Immature natural killer cell (primary cell): Measurements from ENCODE around the gene CXCR4. TPM values are rescaled to one million over a fixed set of nuclear protein-coding genes. Genes with fewer than 3 reads are reported as not detected.

ENCODE experiments used
- DNase-seq, 3 donors: peaks; one replicate each; pipeline ENCODE4 v3.0.0; 2022; ENCODE audit warnings: mixed read lengths in 1 of 3
- H3K27ac Mint-ChIP-seq, 6 donors: one replicate each; pipeline ENCODE4 v1.8.0; 2020; ENCODE audit warnings: mixed read lengths in 6 of 6, mild to moderate bottlenecking in 5 of 6, inconsistent platforms in 4 of 6, moderate library complexity in 3 of 6
- H3K27me3 Mint-ChIP-seq, 3 donors: one replicate each; pipeline ENCODE4 v1.8.0; 2020 to 2021; ENCODE audit warnings: low read depth in 3 of 3, mild to moderate bottlenecking in 3 of 3, mixed read lengths in 3 of 3, moderate library complexity in 3 of 3, inconsistent platforms in 1 of 3
- H3K36me3 Mint-ChIP-seq, 3 donors: one replicate each; pipeline ENCODE4 v1.8.0; 2020; ENCODE audit warnings: mixed read lengths in 3 of 3, inconsistent platforms in 2 of 3, mild to moderate bottlenecking in 2 of 3
- H3K4me1 Mint-ChIP-seq, 2 donors: one replicate each; pipeline ENCODE4 v1.8.0; 2020; ENCODE audit warnings: inconsistent platforms in 2 of 2, mild to moderate bottlenecking in 2 of 2, mixed read lengths in 2 of 2, moderate library complexity in 1 of 2
- H3K4me3 Mint-ChIP-seq, 5 donors: one replicate each; pipeline ENCODE4 v1.8.0; 2020; ENCODE audit warnings: mild to moderate bottlenecking in 5 of 5, mixed read lengths in 5 of 5, inconsistent platforms in 3 of 5, moderate library complexity in 3 of 5
- H3K9me3 Mint-ChIP-seq, 6 donors: one replicate each; pipeline ENCODE4 v1.8.0; 2020; ENCODE audit warnings: mild to moderate bottlenecking in 6 of 6, mixed read lengths in 6 of 6, inconsistent platforms in 4 of 6, moderate library complexity in 3 of 6
- polyA plus RNA-seq, 3 donors: library from polyadenylated mRNA; unstranded; fragments of 300-500 nt; fragmentation: Illumina TruSeq; gene quantifications; one replicate each; pipeline ENCODE4 v1.2.3, GENCODE V29; 2021

Gene CXCR4
- polyA plus RNA-seq, 3 donors from 2014 or later, result 147 to 758 (median 582) TPM

DNA sequence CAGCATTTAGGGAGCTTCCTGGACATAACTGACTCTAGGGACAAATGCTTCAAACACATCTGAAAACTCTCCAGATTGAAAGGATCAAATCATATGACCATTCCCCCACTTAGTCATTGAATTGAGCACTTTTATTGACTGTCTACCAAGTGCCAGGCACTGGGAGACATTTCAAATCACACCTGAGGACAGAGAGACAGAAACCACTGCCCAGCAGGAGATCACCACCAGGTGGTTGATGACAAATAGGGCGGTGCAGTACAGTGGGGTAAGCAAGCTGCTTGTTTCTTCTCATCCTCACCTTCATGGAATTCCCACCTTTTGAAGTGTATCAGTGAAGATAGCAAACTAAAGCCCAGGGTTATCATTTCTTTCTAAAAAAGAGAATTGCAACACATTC lies 19.0 kb upstream of the CXCR4 start:
- Mint-ChIP-seq H3K27ac (peak overlapping the region; percentile 95 to 99 (median 98)), H3K4me3 (peak overlapping the region; percentile 6 to 80 (median 65)), H3K9me3 (no peaks in the 10 kb centered on the region), H3K27me3 (peaks cover 19 to 56% (median 20%) of the 10 kb centered on the region in 3 donors), H3K36me3 (no peaks in the 10 kb centered on the region), H3K4me1 (peaks cover 75% of the 10 kb centered on the region in 2 donors)
- peak in 1 of 3 donors; percentile 59 for DNase-seq

DNA sequence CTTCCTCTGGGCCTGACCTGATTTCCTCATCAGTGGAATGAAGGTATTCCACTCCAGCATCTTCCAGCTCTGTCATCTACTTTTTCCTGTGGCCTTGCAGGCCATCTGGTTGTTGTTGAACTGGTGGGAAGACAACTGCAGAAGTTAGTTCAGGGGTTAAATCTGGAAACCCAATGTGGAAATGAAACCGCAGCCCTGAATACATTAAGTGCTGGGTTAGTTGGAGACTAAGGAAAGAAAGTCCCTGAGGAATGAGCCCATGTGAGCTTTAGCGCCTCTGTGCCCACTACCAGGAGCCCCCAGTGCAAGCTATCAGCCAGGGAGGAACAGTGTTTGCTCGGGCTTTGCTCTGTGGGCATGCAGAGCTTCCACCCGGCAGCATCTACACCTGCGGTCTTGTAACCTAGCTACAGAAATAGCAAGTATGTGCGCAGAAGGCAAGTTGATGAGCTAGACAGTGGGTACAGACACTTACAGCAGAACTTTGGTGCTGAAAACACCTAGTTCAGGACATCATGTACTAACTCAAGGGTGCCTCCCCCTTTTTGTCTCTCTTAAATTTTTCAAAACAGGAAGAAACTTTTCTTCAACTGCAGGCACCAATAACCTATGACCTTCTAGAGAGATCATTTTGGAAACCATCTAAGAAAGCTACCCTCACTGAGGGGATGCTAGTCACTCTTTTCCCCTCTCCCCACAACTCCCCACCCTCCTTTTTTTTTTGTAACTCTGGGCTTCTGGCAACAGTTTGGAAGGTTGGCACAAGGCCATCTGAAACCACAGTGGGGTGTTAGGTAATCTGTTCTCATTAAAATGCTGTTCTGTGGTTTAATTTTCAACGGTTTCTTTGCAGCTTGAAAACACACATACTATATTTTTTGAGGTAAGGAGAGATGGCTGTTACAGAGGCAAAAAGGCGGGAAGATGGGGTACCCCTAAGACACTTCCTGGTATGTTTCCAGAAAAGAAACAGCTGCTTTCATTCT lies 18.3 kb upstream of the CXCR4 start:
- DNase-seq, result peak; percentile 90 to 94 (median 92)
- no peaks in the 10 kb centered on the region for H3K36me3 Mint-ChIP-seq
- peak overlapping the region; percentile 95 to 99 (median 98) for H3K27ac Mint-ChIP-seq
- peak overlapping the region; percentile 47 to 80 (median 70) for H3K4me3 Mint-ChIP-seq
- peaks cover 25 to 63% (median 27%) of the 10 kb centered on the region in 3 donors for H3K27me3 Mint-ChIP-seq
- no peaks in the 10 kb centered on the region for H3K9me3 Mint-ChIP-seq
- peaks cover 82% of the 10 kb centered on the region in 2 donors for H3K4me1 Mint-ChIP-seq

DNA sequence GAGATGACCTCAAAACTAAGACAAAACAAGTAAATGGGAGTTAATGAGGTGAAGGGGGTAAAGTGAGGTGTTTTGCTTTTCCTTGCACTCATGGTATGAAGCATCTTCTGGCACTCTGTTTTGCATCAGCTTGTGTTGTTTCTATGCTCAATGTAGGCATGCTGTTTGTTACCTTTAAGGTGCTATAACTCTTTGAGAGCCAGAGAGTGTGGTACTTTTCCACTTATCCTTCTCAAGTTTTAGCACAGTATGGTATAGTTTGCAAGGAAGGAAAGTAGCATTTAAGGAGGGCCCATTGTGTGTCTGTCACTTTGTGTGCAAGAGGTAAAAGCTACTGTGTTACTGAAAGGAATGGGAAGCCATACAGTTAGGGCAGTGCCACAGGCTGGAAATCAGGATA lies 17.5 kb upstream of the CXCR4 start:
- DNase-seq, result peak in 1 of 3 donors; percentile 14
- Mint-ChIP-seq H3K9me3 (no peaks in the 10 kb centered on the region), H3K4me1 (peaks cover 90% of the 10 kb centered on the region in 2 donors), H3K27ac (peak overlapping the region; percentile 95 to 99 (median 98)), H3K27me3 (peaks cover 28 to 71% (median 30%) of the 10 kb centered on the region in 3 donors), H3K36me3 (no peaks in the 10 kb centered on the region), H3K4me3 (peak overlapping the region in 3 of 5 donors; percentile 70 to 80 (median 71))

DNA sequence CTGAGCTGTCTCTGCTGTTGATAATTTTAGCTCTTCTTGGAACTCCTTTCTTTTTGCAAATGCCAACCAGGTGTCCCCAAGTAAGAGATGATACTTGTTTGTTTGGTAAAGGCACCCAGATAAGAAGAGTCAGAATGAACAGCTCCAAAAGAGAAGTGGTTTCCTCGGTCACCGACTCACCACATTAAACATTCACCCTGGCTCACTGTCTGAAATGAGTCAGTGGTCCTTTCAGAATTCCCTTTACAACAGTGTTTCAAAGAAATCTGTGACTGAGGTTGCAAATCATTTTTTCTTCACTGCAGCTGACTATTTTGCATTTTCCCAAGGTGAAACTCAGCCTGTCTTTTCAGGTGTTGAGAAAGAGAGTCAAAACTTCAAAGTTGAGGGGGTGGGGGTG lies 16.2 kb upstream of the CXCR4 start:
- no peaks in the 10 kb centered on the region for H3K9me3 Mint-ChIP-seq
- peak overlapping the region; percentile 95 to 99 (median 98) for H3K27ac Mint-ChIP-seq
- DNase-seq, result no peak
- peaks cover 35 to 80% (median 38%) of the 10 kb centered on the region in 3 donors for H3K27me3 Mint-ChIP-seq
- peak overlapping the region in 1 of 5 donors; percentile 86 for H3K4me3 Mint-ChIP-seq
- peaks cover 96 to 97% of the 10 kb centered on the region in 2 donors for H3K4me1 Mint-ChIP-seq
- no peaks in the 10 kb centered on the region for H3K36me3 Mint-ChIP-seq

DNA sequence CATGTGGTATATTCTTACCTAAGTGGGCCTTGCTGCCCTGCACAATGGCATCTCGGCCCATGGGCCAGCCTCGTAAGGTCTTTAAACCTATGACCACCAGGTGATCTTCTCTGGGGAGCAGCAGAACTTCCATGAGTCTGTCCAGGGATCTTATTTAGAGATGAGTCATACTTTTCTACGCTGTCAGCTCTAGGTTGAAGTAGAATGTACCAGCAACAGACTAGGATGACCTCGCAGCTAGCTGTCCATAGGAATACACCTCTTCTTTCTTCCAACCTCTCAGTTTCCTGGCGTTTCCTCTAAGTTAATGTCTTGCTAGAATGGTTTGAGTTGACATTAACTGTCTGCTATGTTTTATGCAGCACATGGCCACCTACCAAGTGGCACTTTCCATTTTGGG lies 15.6 kb upstream of the CXCR4 start:
- DNase-seq, result no peak
- no peaks in the 10 kb centered on the region for H3K9me3 Mint-ChIP-seq
- H3K27me3 Mint-ChIP-seq, result peaks cover 35 to 80% (median 38%) of the 10 kb centered on the region in 3 donors
- peak overlapping the region; percentile 95 to 99 (median 98) for H3K27ac Mint-ChIP-seq
- H3K4me3 Mint-ChIP-seq, result peak overlapping the region in 1 of 5 donors; percentile 86
- no peaks in the 10 kb centered on the region for H3K36me3 Mint-ChIP-seq
- H3K4me1 Mint-ChIP-seq, result peaks cover 97 to 98% of the 10 kb centered on the region in 2 donors

DNA sequence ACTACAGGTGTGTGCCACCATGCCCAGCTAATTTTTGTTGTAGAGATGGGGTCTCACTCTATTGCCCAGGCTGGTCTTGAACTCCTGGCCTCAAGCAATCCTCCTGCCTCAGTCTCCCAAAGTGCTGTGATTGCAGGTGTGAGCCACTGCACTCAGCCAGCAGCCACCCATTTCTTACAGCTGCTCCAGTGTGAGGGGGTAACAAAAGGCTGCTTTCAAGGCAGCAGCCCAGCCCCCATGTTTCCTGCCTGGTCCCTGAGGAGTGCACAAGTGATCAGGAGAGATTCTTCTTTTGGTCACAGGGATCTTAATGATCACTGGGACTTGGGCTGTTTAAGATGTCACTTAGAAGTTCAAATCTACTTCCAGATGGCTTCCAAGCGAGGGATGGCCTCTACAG lies 15.2 kb upstream of the CXCR4 start:
- Mint-ChIP-seq H3K27ac (peak overlapping the region; percentile 95 to 99 (median 98)), H3K4me1 (peaks cover 97 to 98% of the 10 kb centered on the region in 2 donors), H3K4me3 (peak overlapping the region in 3 of 5 donors; percentile 54 to 86 (median 74)), H3K9me3 (no peaks in the 10 kb centered on the region), H3K27me3 (peaks cover 35 to 80% (median 38%) of the 10 kb centered on the region in 3 donors), H3K36me3 (no peaks in the 10 kb centered on the region)
- no peak for DNase-seq

DNA sequence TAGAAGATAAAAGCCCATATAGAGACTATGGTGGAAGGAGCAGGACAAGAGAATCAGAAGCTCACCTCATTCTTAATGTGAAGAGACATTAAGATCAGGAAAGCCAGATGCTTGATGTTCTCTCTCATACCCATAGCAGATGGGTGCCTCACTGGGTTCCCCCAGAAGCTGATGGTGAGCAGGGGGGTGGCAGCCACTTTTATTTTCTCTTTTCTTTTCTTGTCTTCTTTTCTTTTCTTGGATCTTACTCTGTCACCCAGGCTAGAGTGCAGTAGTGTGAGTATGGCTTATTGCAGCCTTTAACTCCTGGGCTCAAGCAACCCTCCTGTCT lies 14.8 kb upstream of the CXCR4 start:
- Mint-ChIP-seq H3K4me1 (peaks cover 97 to 98% of the 10 kb centered on the region in 2 donors), H3K9me3 (no peaks in the 10 kb centered on the region), H3K27me3 (peaks cover 37 to 80% (median 38%) of the 10 kb centered on the region in 3 donors), H3K27ac (peak overlapping the region; percentile 95 to 99 (median 98)), H3K36me3 (no peaks in the 10 kb centered on the region), H3K4me3 (peak overlapping the region; percentile 64 to 86 (median 74))
- no peak for DNase-seq

DNA sequence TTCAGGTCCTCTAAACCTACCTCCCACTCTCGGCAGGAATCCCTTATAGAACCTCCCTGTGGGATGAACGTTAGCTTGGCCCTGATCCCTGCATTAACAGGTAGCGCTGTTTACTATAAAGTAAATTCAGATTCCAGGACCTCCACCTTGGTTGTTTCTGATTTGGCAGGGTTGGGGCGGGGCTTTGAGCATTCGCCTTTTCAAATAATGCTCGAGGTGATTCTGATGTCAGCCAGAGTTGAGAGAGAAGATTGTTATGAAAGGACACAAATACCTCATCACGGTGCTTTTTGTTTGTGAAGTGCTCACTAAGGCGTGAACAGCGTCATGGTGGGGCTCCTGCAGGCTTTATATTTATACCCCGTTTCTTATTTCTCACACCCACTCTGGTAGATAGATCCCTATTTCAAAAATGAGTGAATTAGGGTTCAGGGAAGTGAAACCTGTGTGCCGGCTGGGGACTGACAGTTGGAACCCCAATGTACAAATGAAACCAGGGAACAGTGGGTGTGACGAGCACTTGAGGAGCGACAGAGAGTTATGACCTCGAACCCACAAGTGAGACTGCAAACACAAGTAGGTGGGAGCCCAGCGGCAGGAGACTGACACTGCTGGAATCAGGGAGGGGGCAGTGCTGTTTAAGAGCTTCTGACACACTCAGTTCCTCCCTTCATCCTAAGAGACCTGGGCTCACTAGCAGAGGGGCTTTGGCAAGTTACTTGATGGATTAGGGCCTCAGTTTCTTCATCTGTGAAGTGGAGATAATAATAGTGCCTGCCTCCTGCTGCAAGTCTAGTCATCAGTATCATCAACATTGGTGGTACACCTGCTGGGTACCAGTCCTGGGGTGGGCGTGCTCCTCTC lies 14.2 kb upstream of the CXCR4 start:
- peak; percentile 79 to 93 (median 84) for DNase-seq

DNA sequence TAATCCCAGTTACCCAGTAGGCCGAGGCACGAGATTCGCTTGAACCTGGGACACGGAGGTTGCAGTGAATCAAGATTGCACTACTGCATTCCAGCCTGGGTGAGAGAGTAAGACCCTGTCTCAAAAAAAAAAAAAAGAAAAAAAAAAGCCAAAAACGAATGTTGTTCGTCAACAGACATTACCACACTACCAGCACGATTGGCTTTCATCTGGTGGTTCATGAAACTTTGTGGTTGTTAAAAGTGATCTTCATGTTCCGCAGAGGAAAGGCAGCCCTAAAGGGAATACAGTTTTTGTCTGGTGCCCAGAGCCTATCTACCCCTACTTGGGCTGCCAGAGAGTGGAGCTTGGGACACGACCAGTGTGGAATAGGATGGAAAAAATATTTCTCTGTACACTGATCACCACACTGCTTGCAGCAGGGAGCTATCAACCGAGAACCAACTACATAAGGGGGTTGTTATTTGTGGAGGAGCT lies 13.6 kb upstream of the CXCR4 start:
- Mint-ChIP-seq H3K27me3 (peaks cover 35 to 72% (median 36%) of the 10 kb centered on the region in 3 donors), H3K27ac (peak overlapping the region; percentile 95 to 99 (median 98)), H3K9me3 (no peaks in the 10 kb centered on the region), H3K4me1 (peaks cover 97 to 98% of the 10 kb centered on the region in 2 donors), H3K4me3 (peak overlapping the region; percentile 64 to 86 (median 74)), H3K36me3 (no peaks in the 10 kb centered on the region)
- DNase-seq, result peak; percentile 79 to 89 (median 82)

More for the DNA sequence above, 14.2 kb upstream of the CXCR4 start:
- Mint-ChIP-seq H3K4me3 (peak overlapping the region; percentile 64 to 86 (median 74)), H3K27me3 (peaks cover 38 to 78% (median 40%) of the 10 kb centered on the region in 3 donors), H3K9me3 (no peaks in the 10 kb centered on the region), H3K36me3 (no peaks in the 10 kb centered on the region), H3K4me1 (peaks cover 97 to 98% of the 10 kb centered on the region in 2 donors), H3K27ac (peak overlapping the region; percentile 95 to 99 (median 98))

DNA sequence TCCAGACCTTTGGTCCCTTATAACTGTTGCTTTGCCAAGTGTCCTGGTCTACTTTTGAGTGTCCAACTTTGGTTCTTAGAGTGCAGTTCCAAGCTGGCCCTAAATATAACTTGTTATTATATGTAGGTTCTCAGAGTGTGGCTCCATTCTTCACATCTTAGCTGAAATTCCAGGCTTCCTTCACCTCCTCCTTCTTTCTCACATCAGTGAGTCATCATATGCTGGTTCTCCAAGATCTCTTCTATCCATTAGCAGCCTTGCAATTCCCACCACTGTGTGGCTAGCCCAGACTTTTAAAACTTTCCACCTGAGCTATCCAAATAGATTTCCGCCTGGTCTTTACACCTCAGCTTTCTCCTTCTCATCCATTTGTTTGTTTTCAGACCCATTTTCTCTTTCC lies 12.6 kb upstream of the CXCR4 start:
- no peak for DNase-seq
- peaks cover 92 to 93% of the 10 kb centered on the region in 2 donors for H3K4me1 Mint-ChIP-seq

DNA sequence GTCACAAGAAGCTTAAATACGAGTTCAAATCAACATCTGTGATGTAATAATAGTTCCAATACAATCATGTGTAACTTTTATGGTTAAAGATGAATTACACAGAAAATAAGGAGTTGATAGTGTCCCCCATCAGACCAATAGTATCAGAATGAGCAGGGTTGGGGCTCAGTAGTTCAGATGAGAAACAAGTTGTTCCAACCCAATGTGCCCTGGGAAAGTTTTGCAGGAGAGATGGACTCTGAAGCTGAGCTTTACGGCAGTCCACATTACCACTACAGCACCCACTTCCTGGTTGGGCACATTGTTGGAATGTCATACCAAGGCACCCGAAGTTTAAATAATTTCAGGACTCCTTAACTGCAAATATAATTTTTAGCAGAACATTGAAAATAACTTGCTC lies 12.1 kb upstream of the CXCR4 start:
- H3K27me3 Mint-ChIP-seq, result peaks cover 28 to 57% (median 29%) of the 10 kb centered on the region in 3 donors
- no peak for DNase-seq
- H3K36me3 Mint-ChIP-seq, result no peaks in the 10 kb centered on the region
- peaks cover 91 to 93% of the 10 kb centered on the region in 2 donors for H3K4me1 Mint-ChIP-seq
- no peaks in the 10 kb centered on the region for H3K9me3 Mint-ChIP-seq
- H3K27ac Mint-ChIP-seq, result peak overlapping the region; percentile 95 to 99 (median 98)
- H3K4me3 Mint-ChIP-seq, result peak overlapping the region; percentile 46 to 79 (median 77)

More for the DNA sequence above, 12.6 kb upstream of the CXCR4 start:
- peaks cover 28 to 61% (median 30%) of the 10 kb centered on the region in 3 donors for H3K27me3 Mint-ChIP-seq
- H3K36me3 Mint-ChIP-seq, result no peaks in the 10 kb centered on the region
- no peaks in the 10 kb centered on the region for H3K9me3 Mint-ChIP-seq
- peak overlapping the region in 4 of 5 donors; percentile 21 to 86 (median 61) for H3K4me3 Mint-ChIP-seq
- H3K27ac Mint-ChIP-seq, result peak overlapping the region; percentile 95 to 99 (median 98)

DNA sequence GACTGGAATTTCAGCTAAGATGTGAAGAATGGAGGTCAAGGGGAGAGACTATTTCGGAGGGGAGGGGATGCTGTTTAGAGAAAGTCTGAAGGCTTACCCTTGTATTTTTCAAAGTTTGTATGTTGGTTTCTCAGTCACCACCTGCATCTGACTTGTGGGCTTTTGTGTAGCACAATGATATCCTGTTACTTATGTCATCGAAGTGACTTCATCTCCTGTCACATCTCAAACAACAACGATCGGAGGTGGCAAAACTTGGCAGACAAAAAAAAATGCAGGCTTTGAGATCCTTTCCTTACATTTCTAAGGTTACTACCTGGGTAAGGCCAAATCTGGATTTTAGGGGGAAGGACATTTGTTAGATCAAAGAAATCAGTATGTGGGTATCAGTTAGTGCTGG lies 11.7 kb upstream of the CXCR4 start:
- H3K27me3 Mint-ChIP-seq, result peaks cover 28 to 53% (median 29%) of the 10 kb centered on the region in 3 donors
- peak overlapping the region; percentile 46 to 79 (median 77) for H3K4me3 Mint-ChIP-seq
- peak; percentile 83 to 88 (median 84) for DNase-seq
- H3K27ac Mint-ChIP-seq, result peak overlapping the region; percentile 95 to 99 (median 98)
- H3K9me3 Mint-ChIP-seq, result no peaks in the 10 kb centered on the region
- H3K4me1 Mint-ChIP-seq, result peaks cover 92 to 94% of the 10 kb centered on the region in 2 donors
- H3K36me3 Mint-ChIP-seq, result no peaks in the 10 kb centered on the region

DNA sequence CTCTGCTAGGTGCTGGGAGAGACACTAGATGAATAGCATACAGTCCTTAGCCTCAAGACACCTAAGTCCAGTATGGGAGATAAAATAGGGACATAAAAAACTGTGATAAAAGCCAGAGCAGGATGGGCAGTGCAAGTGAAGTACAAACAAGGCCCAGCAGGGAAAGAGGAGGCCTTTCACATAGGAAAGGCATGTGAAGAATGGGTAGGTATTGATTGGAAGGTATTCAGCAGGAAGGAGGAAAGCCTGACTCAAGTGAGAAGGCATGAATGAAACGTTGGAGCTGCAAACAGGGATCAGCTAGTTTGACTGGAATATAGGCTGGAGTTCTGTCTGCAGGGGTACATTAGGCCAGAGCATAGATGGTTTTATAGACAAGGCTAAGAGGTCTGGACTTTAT lies 11.0 kb upstream of the CXCR4 start:
- Mint-ChIP-seq H3K9me3 (no peaks in the 10 kb centered on the region), H3K36me3 (no peaks in the 10 kb centered on the region), H3K27ac (peak overlapping the region; percentile 95 to 99 (median 98)), H3K4me3 (peak overlapping the region; percentile 8 to 79 (median 77)), H3K27me3 (peaks cover 28 to 51% (median 29%) of the 10 kb centered on the region in 3 donors), H3K4me1 (peaks cover 94 to 95% of the 10 kb centered on the region in 2 donors)
- DNase-seq, result no peak
